Esophagus squamous epithelium (tissue), 5 donors: ENCODE results near the gene RBAK. TPM values are rescaled to one million over a fixed set of nuclear protein-coding genes. Genes with fewer than 3 reads are reported as not detected.
"Not testable (repeated sequence)": the region's sequence is repeated elsewhere in the genome, so short reads cannot be mapped to it uniquely, and the experiment has no call there.

ENCODE experiments used
- DNase-seq: peaks from one replicate; lab custom pipeline; 2025; lab: John Stamatoyannopoulos, UW
- H3K27ac ChIP-seq, 4 donors: fragments of 200-600 bp; sonication (generic); one replicate each; pipeline ENCODE4 v1.5.1; 2016 to 2019; ENCODE audit warnings: mild to moderate bottlenecking in 1 of 4
- H3K27me3 ChIP-seq, 4 donors: fragments of 200-600 bp; sonication (generic); 1 replicate in 3 of 4; 2 replicates in 1 of 4; pipeline versions ENCODE4 v1.5.1 to v1.6.0; 2017 to 2021; ENCODE audit warnings: antibody characterized with exemption in 1 of 4
- H3K36me3 ChIP-seq, 3 donors: fragments of 200-600 bp; sonication (generic); one replicate each; pipeline ENCODE4 v1.5.1; 2016 to 2019
- H3K4me1 ChIP-seq, 3 donors: fragments of 200-600 bp; sonication (generic); one replicate each; pipeline ENCODE4 v1.5.1; 2017 to 2019
- H3K4me3 ChIP-seq, 4 donors: fragments of 200-600 bp; sonication (generic); 1 replicate in 3 of 4; 2 replicates in 1 of 4; pipeline ENCODE4 v1.5.1; 2016 to 2019; ENCODE audit warnings: mild to moderate bottlenecking in 2 of 4, moderate library complexity in 1 of 4
- H3K9me3 ChIP-seq, 3 donors: fragments of 200-600 bp; sonication (generic); one replicate each; pipeline ENCODE4 v1.5.1; 2016 to 2019
- CTCF ChIP-seq, 6 experiments: fragments of 450-650 bp in 4 of 6; fragments of 200-600 bp in 2 of 6; sonication (generic) in 2 of 6; IDR thresholded peaks; one replicate each; pipeline ENCODE4 v1.5.1; 2016 to 2019; ENCODE audit warnings: antibody characterized with exemption in 6 of 6, mild to moderate bottlenecking in 4 of 6, moderate library complexity in 4 of 6
- POLR2A ChIP-seq, 4 donors: fragments of 450-650 bp; IDR thresholded peaks; one replicate each; pipeline ENCODE4 v1.6.1; 2017; ENCODE audit warnings: antibody characterized with exemption in 4 of 4, mild to moderate bottlenecking in 4 of 4, moderate library complexity in 3 of 4
- WGBS, 2 donors: methylation state at CpG; one replicate each; pipeline ENCODE4 v1.1.5; 2018; 5-methylcytosine and 5-hydroxymethylcytosine counted together
- intact Hi-C: fragments of 100-400 bp; cut with DNase I; formaldehyde crosslinking; loops from one replicate; pipeline ENCODE4 v1.15.0; 2022
- total RNA-seq, 4 donors: library from RNA; depleted of rRNA; stranded (reverse); fragments of >200 nt; gene quantifications; one replicate each; pipeline ENCODE4 v1.1.0, GENCODE V29; 2016
- donor health status: DM: yes; HTN: yes; CAD: no.

The RBAK gene
- total RNA-seq, 4 donors from 2014 or later, result 7.7 to 13.0 (median 10.0) TPM

- 95 to 100% methylated on average over 2 of the region's 2 CpGs for WGBS, 2 donors
- H3K27ac ChIP-seq, result no peak overlapping the region
- no peaks in the 10 kb centered on the region for H3K4me1 ChIP-seq
- peaks cover 55 to 80% (median 58%) of the 10 kb centered on the region in 3 donors for H3K36me3 ChIP-seq
- TF ChIP-seq POLR2A (IDR thresholded peaks at IDR 0.05) (no peak), CTCF (IDR thresholded peaks at IDR 0.05) (no peak)
- peaks cover 6 to 100% (median 91%) of the 10 kb centered on the region in 3 donors for H3K9me3 ChIP-seq
- DNase-seq, result no peak
- peak overlapping the region in 1 of 4 donors; percentile 10 for H3K4me3 ChIP-seq
- intact Hi-C loops, result no loop called here
- H3K27me3 ChIP-seq, result no peaks in the 10 kb centered on the region
Measured at GRCh38 chr7:5063698-5064097, 18.0 kb downstream of the RBAK start.

GRCh38 chr7:5064391-5065106 is 18.9 kb downstream of the RBAK start:
- peaks cover 6 to 99% (median 94%) of the 10 kb centered on the region in 3 donors for H3K9me3 ChIP-seq
- H3K4me1 ChIP-seq, result no peaks in the 10 kb centered on the region
- H3K36me3 ChIP-seq, result peaks cover 47 to 71% (median 50%) of the 10 kb centered on the region in 3 donors
- intact Hi-C loops, result no loop called here
- no peak for DNase-seq
- no peak overlapping the region for H3K27ac ChIP-seq
- H3K27me3 ChIP-seq, result no peaks in the 10 kb centered on the region
- no peak for TF ChIP-seq CTCF (IDR thresholded peaks at IDR 0.05)
- no peak for TF ChIP-seq POLR2A (IDR thresholded peaks at IDR 0.05)
- 80 to 95% methylated on average over 12 of the region's 12 CpGs for WGBS, 2 donors
- peak overlapping the region in 1 of 4 donors; percentile 10 for H3K4me3 ChIP-seq

- H3K9me3 ChIP-seq, result peaks cover 6 to 99% (median 95%) of the 10 kb centered on the region in 3 donors
- no peak for DNase-seq
- H3K4me3 ChIP-seq, result no peak overlapping the region
- H3K27ac ChIP-seq, result no peak overlapping the region
- H3K27me3 ChIP-seq, result no peaks in the 10 kb centered on the region
- intact Hi-C loops, result no loop called here
- WGBS, 2 donors, result 94% methylated on average over 5 of the region's 5 CpGs
- H3K4me1 ChIP-seq, result no peaks in the 10 kb centered on the region
- TF ChIP-seq POLR2A (IDR thresholded peaks at IDR 0.05), result no peak
- no peak for TF ChIP-seq CTCF (IDR thresholded peaks at IDR 0.05)
- H3K36me3 ChIP-seq, result peaks cover 42 to 66% (median 45%) of the 10 kb centered on the region in 3 donors
Measured at GRCh38 chr7:5065107-5065407, 19.4 kb downstream of the RBAK start.

GRCh38 chr7:5068521-5068920 is 22.9 kb downstream of the RBAK start:
- Histone ChIP-seq H3K4me3 (no peak overlapping the region), H3K27ac (no peak overlapping the region), H3K36me3 (peaks cover 11 to 32% (median 13%) of the 10 kb centered on the region in 3 donors), H3K27me3 (peaks cover 0 to 22% (median 0%) of the 10 kb centered on the region in 4 donors), H3K4me1 (peaks cover 0 to 8% (median 0%) of the 10 kb centered on the region in 3 donors), H3K9me3 (peaks cover 6 to 80% (median 77%) of the 10 kb centered on the region in 3 donors)
- 87 to 95% methylated on average over 4 of the region's 4 CpGs for WGBS, 2 donors
- TF ChIP-seq POLR2A (IDR thresholded peaks at IDR 0.05) (no peak), CTCF (IDR thresholded peaks at IDR 0.05) (no peak)
- DNase-seq, result no peak
- intact Hi-C loops, result no loop called here

GRCh38 chr7:5070206-5070605 is 24.5 kb downstream of the RBAK start:
- intact Hi-C loops, result no loop called here

GRCh38 chr7:5075187-5075586 is 29.5 kb downstream of the RBAK start:
- intact Hi-C loops, DNase-seq, H3K4me1 ChIP-seq, H3K4me3 ChIP-seq, H3K36me3 ChIP-seq, H3K27ac ChIP-seq: not testable (repeated sequence)
- peaks cover 0 to 14% (median 14%) of the 10 kb centered on the region in 3 donors for H3K9me3 ChIP-seq
- peaks cover 0 to 43% (median 0%) of the 10 kb centered on the region in 4 donors for H3K27me3 ChIP-seq
- 79 to 90% methylated on average over 9 to 11 of the region's 11 CpGs for WGBS, 2 donors

More at GRCh38 chr7:5070206-5070605, 24.5 kb downstream of the RBAK start:
- H3K4me1 ChIP-seq, result peaks cover 0 to 8% (median 0%) of the 10 kb centered on the region in 3 donors
- no peak overlapping the region for H3K27ac ChIP-seq
- peaks cover 0 to 35% (median 0%) of the 10 kb centered on the region in 4 donors for H3K27me3 ChIP-seq
- DNase-seq, result no peak
- H3K4me3 ChIP-seq, result no peak overlapping the region
- H3K36me3 ChIP-seq, result peaks cover 0 to 15% (median 0%) of the 10 kb centered on the region in 3 donors
- peaks cover 0 to 63% (median 60%) of the 10 kb centered on the region in 3 donors for H3K9me3 ChIP-seq
- TF ChIP-seq CTCF (IDR thresholded peaks at IDR 0.05), result no peak
- TF ChIP-seq POLR2A (IDR thresholded peaks at IDR 0.05), result no peak
- WGBS, 2 donors, result 83 to 86% methylated on average over 3 to 4 of the region's 4 CpGs
